GM12892 (cell line): ENCODE measurements around the gene TBXAS1.

Experiments
- POLR2A ChIP-seq: IDR thresholded peaks from 2 replicates; pipeline ENCODE4 v1.6.1; 2011; ENCODE audit warnings: low read depth, low read length, control low read depth
- POLR2AphosphoS5 ChIP-seq: IDR thresholded peaks from 2 replicates; pipeline ENCODE4 v1.6.1; 2011; ENCODE audit warnings: low read depth, low read length, control low read depth
- TAF1 ChIP-seq: IDR thresholded peaks from 2 replicates; pipeline ENCODE4 v1.6.1; 2011; ENCODE audit warnings: low read depth, mild to moderate bottlenecking, control low read depth, low read length, borderline replicate concordance

GRCh38 chr7:139916717-139917395 lies 87.8 kb downstream of the TBXAS1 start:
- 0 out of 2 replicates have a peak, but pooled peaks have one; percentile 38 for TF ChIP-seq POLR2A
- no peak for TF ChIP-seq POLR2AphosphoS5
- TF ChIP-seq TAF1: no peak
